Fibroblast of the conjunctiva (primary cell): ENCODE measurements around the gene BLACAT1.
"Not testable (repeated sequence)": the region's sequence is repeated elsewhere in the genome, so short reads cannot be mapped to it uniquely, and the experiment has no call there.

Source experiments
- DNase-seq: peaks from one replicate; pipeline ENCODE4 v3.0.0-alpha.2; 2010; ENCODE audit warnings: low read depth

BLACAT1 gene

DNA sequence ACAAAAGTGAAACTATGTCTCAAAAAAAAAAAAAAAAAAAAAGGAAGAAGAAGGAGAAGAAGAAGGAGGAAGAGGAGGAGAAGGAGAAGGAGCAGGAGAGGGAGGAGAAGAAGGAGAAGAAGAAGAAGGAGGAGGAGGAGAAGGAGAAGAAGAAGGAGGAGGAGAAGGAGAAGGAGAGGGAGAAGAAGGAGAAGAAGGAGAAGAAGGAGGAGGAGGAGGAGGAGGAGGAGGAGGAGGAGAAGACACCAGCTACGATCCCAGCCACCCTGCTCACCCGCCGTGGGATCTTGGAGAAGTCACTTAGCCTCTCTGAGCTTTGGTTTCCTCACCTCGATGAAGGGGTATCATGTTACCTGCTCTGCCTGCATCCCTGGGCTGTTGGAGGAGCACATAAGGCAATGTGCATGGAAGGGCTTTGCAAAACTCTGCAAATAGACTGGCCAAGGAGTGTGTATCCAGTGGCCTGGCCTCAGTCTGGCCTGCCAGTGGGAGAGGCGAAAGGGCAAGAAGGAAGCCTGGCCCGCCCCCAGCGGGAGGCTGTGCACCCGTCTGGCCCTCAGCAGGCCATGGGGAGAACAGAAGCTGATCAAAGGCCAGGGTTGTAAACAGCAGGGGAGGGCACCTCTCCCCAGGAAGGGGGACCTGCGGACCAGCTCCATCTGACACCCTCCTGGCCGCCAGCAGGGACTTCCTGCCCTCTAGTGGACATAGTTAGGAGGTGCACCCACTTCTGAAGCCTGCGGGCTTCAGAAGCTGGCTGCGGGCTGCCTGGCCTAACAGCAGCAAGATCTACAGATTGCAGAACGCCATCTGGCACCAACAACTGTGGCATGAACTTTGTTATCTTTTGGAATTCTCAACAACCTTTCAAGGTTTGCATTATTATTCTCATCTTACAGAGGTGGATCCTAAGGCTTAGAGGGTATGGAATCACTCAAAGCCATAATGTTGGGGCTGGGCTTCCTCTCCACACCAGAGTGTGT, 29.4 kb upstream of the BLACAT1 start:
- peak; percentile 47 for DNase-seq

DNA sequence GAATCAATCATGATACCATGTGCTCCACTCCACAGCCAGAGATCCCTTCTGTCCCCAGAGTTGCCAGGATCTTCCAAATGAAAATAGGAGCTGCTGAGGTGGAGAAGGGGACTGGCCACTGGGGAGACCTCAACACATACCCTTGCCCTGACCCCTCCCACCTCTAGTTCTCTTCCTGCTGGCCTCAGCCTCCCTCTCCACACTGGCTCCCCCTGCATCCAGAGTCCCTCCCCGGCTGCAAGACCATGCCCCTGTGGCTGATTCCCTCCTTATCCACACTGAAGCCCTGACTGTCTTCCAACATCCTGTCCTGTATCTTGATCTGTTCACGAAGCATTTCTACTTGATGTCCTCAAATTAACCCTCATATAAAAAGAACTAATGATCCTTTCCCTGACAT, 27.5 kb upstream of the BLACAT1 start:
- no peak for DNase-seq

DNA sequence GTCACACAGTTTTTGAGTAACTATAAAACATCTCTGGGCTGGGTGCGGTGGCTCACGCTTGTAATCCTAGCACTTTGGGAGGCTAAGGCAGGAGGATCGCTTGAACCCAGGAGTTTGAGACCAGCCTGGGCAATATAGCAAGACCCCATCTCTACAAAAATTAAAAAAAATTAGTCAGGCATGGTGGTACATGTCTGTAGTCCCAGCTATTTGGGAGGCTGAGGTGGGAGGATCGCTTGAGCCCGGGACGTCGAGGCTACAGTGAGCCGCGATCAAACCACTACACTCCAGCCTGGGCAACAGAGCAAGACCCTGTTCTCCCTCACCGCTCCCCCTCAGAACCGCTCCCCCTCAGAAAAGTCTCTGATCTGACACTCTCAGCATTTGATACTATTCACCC, 26.7 kb upstream of the BLACAT1 start:
- not testable (repeated sequence) for DNase-seq

DNA sequence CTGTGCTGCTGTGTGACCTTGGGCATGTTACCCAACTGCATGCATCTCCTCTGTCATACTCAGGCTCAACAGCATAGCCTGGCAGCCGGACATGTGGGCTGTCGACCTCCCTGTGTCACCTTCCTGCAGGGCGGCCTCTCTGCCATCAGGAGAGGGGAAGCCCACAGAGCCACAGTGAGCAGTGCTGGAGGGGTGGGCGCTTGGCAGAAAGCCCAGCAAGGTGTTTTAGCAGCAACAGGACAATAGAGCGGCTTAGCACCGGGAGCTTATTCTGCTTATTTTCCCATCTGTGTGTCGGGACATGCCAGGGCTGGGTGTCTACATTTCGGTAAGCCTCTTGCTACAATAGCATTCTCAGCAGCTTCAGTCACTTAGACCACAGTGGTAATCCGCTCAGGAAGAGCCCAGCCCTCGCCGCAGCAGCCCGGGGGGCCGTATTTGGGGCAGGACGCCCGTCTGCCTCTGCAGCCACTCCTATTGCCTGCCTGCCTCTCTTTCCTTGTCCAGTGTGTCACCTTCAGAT, 25.8 kb upstream of the BLACAT1 start:
- DNase-seq, result no peak

DNA sequence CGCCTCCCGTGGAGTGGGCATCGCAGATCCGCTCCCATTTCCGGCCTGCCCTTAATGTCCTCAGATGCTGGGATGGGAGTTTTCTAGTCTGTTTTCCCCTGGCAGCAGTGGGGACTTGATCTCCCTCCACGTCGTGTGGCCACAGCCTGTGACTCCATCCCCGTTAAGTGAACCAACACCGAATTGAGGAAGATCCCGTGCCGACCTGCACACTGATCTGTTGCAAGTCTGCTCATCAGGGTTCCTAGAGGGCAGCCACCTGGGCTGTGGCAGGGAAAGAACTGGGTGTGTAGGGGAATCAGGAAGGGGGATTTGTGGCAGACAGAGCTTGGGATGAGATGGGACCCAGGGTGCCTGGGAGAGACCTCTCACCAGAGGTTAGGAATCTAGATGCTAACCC, 25.4 kb upstream of the BLACAT1 start:
- no peak for DNase-seq

DNA sequence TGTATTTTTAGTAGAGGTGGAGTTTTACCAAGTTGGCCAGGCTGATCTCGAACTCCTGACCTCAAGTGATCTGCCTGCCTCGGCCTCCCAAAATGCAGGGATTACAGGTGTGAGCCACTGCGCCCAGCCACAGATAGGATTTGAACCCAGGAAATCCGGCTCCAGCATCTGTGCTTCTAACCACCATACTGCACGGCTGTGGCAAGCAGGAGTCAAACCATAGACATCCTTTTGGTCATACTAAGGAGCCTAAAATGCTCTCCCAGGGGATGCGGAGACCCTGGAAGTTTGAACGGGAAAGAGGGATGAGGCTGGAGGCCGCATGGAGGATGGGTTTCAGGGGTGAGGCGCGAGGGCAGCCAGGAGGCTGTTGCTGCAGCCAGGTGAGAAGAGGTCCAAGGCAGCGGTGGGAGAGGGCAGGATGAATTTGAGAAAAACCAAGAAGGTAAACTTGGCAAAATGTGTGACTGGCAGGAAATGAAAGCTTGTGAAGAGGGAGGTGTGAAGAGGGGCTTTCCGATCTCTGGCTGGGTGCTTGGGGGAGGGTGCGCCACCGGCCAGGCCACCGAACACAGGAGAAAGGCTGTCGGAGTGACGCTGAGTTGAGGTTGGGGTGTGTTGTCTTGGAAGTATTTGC, 24.6 kb upstream of the BLACAT1 start:
- DNase-seq, result no peak

DNA sequence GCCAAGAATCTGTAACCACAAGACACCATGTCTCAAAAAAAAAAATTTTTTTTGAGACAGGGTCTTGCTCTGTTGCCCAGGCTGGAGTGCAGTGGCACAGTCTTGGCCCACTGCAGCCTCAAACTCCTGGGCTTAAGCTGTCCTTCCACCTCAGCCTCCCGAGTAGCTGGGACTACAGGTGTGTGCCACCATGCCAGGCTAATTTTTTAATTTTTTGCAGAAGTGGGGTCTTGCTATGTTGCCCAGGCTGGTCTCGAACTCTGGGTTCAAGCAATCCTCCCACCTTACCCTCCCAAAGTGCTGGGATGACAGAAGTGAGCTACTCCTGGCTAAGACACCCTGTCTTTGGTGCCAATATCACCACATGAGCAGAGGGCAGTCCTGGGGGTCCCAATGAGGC, 23.1 kb upstream of the BLACAT1 start:
- not testable (repeated sequence) for DNase-seq

DNA sequence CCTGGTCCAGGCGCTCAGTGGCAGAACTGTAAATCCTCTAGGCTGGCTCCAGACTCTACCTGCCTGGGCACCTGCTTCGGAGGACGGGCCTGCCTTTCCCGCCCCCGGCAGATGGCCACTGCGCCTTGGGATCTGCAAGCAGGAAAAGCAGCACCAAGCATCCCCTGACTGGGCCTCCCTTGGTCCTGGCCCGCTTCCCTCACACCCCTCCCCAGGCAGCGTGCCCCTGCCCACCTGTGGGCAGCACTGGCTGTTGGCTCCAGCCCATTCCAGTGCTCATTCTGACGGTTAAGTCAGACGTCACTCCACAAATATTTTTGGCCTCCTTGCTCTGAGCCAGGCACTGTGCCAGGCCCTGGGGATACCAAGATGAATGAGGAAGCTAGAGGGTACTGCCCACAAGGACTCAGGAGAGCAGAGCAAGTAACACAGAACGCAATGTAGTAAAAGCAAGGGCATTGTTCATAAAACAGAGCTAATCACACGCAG, 22.0 kb upstream of the BLACAT1 start:
- DNase-seq, result peak; percentile 47

DNA sequence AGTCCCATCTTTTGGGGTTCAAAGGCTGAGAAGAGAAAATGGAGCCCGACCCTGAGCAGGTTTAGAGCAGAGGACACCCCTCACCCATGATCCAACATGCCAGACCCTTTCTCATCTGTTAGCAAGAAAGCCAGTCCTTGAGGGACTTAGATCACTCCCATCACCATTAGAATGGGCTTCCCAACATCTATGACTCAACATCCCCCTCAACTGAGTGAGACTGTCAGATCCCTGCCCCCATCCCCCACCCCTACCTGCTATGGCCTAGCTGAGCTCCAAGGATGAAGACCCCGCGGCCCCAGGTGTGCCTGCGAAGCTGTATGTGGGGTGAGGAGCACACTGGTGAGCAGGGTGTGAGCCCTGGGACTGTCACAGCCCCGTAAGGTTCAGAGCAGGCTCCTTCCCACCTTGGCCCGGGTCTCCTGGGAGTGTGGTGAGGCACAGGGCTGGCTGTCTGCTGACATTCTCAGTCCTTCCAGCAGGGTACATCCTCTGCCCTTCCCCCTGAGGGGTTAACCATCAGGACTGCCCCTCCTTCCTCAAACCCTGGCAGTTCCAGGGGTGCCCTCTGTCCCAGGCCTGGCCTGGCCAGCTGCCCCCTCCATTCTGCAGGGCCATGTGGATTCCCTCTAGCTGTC, 21.4 kb upstream of the BLACAT1 start:
- no peak for DNase-seq

DNA sequence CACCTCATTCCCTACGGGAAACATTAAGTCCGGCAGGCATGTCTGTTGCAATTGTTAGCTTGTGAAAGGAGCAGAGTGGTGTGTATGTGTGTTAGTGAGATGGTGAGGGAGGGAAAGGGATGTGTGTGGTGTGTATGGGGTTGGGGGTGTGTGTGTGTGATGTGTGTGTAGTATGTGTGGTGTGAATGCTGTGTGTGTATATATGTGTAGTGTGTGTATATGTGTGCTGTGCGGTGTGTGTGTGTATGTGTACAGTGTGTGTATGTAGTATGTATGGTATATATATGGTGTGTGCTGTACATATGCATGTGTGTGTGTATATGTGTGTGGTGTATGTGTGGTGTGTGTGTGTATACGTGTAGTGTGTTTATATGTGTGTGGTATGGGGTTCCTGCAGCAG, 20.8 kb upstream of the BLACAT1 start:
- DNase-seq, result no peak

DNA sequence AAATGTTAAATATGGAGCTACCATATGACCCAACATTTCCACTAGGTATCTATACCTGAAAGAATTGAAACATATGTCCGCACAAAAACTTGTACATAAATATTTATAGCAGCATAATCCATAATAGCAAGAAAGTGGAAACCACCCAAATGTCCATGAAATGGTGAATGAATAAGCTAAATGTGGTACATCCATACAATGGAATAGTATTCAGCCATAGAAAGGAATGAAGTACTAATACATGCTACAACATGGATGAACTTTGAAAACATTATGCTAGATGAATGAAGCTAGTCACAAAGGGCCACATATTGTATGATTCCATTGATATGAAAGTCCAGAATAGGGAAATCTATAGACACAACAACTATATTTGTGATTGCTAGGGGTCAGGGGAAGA, 20.0 kb upstream of the BLACAT1 start:
- DNase-seq, result no peak

DNA sequence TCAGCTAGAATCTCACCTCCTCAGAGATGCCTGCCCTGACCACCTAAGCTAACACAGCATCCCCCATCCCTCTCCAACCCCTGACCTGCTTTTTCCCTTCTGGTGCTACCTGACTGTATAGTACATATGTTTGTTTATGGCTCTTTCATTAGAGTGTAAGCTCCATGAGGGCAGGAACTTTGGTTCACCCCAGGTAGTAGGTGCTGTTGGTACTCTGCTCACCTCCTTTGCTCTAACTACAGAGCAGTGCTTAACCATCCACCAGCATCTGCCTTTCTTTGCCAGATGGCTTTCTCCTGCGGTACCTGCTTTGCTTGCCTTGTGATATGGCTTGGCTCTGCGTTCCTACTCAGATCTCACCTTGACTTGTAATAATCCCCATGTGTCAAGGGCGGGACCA, 18.7 kb upstream of the BLACAT1 start:
- DNase-seq, result no peak

DNA sequence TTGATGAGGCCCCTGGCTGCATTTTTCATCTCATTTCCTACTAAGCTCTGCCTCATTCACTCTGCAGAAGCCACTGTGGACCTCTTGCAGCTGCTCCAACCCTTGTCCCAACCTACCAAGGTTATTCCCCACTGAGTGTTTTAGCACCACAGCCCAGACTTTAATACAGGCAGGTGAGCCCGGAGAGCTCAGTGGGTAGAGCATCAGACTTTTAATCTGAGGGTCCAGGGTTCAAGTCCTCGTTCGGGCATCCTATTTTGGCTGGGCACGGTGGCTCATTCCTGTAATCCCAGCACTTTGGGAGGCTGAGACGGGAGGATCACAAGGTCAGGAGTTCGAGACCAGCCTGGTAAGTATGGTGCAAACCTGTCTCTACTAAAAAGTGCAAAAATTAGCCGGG, 18.1 kb upstream of the BLACAT1 start:
- DNase-seq, result no peak

DNA sequence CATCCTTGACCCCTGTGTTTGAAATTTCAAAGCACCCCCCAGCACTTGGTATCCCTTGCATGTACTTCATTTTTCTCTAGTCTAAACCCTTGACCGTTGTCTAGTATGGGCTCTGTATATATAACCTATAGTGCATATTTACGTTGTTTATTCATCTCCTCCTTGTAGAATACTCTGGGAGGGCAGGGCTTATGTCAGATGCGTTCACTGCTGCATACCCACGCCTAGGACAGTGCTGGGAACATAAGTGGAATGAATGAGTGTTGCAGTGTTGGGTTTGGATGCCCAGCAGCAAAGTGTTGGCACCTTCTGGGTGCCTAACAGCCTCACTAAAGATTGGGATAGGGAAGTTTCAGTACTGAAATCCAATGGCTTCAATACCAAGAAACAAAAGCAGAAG, 17.6 kb upstream of the BLACAT1 start:
- DNase-seq, result no peak

DNA sequence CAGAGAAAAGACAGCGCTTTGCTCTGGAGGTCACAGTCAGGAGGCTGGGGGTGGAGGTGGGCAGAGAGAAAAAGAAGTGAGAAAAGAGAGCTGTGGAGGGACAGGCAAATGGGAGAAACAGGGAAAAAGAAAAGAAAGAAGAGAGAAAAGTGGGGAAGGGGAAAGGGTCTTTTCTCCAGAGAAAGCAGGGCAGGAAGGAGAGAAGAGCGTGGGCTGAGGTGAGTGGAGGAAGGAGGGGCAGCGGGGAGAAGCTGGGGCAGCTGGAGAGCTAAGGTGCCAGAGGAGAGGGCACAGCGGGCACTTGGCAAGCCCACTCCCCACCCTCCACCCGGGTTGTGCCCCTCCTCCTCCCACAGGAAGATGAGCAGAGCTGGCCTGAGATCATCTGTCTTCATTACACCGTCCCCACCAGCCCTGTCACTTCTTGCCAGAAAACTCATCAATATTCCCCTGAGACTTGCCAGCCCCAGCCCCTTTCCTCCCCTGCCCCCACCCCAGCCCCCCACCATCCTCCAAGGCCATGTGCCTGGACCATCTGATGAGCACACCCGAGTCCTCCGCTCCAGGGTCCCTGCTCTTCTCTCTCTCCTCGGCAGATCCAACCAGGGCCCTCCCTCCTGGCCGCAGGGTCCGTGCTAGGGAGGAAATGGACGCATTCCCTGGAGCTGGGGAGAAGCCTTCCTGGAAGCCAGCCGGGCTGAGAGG, 17.0 kb upstream of the BLACAT1 start:
- no peak for DNase-seq

DNA sequence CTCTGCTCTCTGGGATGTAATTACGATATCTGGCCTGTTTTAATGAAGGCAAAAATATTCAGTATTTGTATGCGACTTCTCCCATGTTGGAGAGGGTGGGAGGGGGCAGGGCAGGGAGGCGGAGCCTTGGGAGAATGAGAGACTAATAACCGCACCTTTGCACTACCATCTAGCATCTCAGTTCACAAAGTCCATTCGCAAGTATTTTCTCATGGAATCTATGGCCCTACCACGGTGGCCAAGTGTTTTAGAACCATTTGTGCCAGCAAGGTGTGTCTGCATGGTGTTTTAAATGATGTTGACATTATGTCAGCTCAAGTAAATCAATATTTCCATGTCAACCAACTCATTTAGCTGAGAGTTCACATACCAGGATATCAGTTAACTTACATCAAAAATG, 14.3 kb upstream of the BLACAT1 start:
- DNase-seq, result no peak

DNA sequence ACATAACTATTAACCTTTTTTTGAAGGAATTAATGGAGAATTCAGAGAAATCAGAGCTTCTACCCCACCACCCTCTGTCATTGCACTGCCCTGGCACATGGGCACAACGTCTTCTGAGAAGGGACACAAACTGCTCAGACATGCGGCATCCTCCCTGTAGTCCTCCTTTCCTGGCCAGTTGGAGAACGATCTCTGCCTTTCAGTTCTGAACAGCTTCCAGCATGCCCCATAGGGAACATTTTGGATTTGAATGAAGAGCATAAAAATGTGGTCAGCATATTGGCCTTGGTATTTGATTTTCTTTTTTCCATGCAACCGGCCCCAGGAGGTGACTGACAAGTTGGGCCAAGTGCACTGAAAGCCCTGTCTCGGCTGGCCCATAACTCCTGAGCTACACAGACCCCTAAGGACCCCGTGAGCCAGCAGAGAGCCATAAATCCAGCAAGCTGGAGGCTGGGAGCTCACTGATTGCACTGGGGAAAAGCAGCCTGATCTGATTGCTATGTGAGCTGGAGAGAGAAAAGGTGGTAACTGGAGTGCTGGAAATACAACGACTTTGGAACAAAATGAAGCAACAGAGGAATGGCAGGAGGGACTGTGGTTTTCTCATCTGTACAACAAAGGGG, 10.9 kb upstream of the BLACAT1 start:
- no peak for DNase-seq

DNA sequence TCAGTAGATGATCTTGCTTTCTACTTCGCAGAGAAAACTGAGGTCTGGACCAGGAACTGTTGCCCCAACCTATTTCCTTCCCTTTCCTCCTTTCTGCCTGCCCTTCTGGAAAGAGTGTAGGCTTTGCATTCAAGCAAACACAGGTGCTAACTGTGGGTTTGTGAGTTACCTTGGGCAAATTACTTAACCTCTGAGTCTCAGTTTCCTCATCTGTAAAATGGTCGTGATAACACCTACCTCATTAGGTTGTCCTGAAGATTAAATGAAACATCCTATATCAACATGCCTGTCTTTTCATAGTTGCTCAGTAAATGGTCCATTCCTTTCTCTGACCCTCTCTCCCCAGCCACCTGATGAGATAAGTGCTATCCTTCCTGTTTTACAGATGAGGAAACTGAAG, 9.5 kb upstream of the BLACAT1 start:
- no peak for DNase-seq

DNA sequence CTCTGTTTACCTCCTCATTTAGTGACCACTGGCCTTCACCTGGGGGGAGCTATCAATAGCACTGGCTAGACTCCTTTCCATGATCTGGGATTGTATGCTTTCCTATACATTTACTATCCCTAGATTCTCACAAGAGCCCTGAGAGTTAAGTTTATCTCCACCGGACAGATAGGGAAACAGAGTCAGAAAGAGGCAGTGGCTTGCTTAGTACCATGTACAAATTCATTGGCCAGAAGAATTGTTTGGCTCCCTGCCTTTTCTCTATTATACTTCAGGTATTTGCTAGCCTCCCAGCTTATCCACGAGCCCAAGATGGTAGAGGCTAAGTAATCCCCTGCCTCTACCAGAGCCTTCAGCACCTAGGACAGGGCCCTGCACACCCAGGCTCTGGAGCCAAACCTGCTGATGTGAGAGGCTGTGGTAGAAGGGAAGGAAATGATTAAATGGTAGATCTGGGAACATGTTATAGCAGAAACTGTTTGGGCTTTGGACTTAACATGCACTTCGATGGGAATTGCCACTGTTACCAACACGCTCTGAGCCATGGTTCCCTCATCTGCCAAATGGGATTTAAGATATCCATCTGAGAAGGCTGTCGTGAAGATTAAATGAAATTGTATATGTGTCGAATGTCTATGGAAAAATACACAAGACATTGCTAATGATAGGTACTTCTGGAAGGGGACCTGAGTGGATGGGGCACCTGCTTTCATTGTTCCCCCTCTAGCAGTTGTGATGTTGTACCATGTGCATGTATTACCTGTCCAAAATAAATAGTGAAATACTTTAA, 3.1 kb upstream of the BLACAT1 start:
- peak; percentile 9 for DNase-seq

DNA sequence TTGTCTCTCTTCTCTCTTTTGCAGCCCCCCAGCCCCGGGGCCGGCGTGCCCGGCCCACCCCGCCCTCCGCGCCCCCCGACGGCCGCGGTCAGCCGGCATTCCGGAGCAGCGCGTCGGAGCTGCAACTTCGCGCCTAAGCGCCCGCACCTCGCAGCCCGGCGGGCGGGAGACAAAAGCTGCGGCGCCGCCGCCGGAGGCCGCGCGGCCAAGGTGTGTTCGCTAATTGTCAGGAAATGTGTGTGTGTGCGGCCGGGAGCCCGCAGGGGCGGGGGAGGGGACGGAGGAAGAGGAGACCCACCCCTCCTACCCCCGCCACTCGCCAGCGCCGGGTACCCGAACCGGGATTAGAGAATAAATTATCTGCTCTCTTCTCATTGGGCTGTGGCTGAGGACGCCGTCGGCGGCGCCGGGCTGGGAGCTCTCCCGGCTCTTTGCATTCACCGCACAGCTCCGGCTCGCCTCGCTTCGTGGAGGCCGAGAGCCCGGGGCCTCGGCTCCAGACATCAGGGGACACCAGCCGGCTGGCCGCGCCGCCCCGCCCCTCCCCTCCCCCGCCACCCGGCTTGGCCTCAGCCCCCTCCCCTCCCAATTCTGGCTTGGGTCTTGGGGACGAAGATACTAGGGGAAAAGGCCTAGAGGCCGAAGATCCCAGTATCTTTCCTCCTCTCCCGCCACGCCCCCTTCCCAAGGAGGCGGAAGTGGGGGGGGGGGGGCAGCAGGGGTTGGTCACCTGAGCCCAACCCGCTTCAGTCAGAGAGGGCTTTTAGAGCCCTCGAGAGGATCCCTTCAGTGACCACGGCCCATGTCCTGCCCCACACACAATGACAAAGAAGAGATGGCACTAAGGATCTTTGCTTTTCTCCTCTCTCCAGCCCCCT, 1.3 kb upstream of the BLACAT1 start:
- DNase-seq, result no peak
